ENCODE measurements around the gene C4orf50.

- TF ChIP-seq POLR2A (IDR thresholded peaks at IDR 0.05; ENCODE audit: low read length) (no peak), GATA1 (IDR thresholded peaks at IDR 0.05; ENCODE audit: low read depth, low read length) (no peak)
Observed at GRCh38 chr4:6001680-6002491, 16.3 kb downstream of the C4orf50 start.

Measured in erythroblast (primary cell).